GM19455 (cell line): ENCODE measurements around the gene GOLT1A.

Experiments used
- ATAC-seq: cut with Tn5 transposase; IDR thresholded peaks from one replicate; pipeline ENCODE4 v1.9.1; 2021; ENCODE audit not compliant: unreplicated experiment

Gene GOLT1A

GRCh38 chr1:204221271-204221670 is 7.5 kb upstream of the GOLT1A start:
- no peak for ATAC-seq

GRCh38 chr1:204219971-204220616 is 6.3 kb upstream of the GOLT1A start:
- ATAC-seq: no peak

GRCh38 chr1:204218552-204218951 is 4.8 kb upstream of the GOLT1A start:
- no peak for ATAC-seq

GRCh38 chr1:204217648-204218000 is 3.8 kb upstream of the GOLT1A start:
- no peak for ATAC-seq

- no peak for ATAC-seq
Measured at GRCh38 chr1:204216880-204217647, 3.3 kb upstream of the GOLT1A start.

GRCh38 chr1:204216236-204216635 is 2.4 kb upstream of the GOLT1A start:
- no peak for ATAC-seq

- no peak for ATAC-seq
Measured at GRCh38 chr1:204212715-204213114, 1.1 kb downstream of the GOLT1A start.

GRCh38 chr1:204211046-204211445 is 2.7 kb downstream of the GOLT1A start:
- no peak for ATAC-seq

GRCh38 chr1:204207136-204207616 is 6.6 kb downstream of the GOLT1A start:
- ATAC-seq: no peak

GRCh38 chr1:204206121-204206520 is 7.7 kb downstream of the GOLT1A start:
- ATAC-seq: no peak

- ATAC-seq: no peak
Measured at GRCh38 chr1:204205486-204205885, 8.3 kb downstream of the GOLT1A start.

GRCh38 chr1:204204944-204205343 is 8.8 kb downstream of the GOLT1A start:
- no peak for ATAC-seq

GRCh38 chr1:204203206-204203767 is 10.5 kb downstream of the GOLT1A start:
- no peak for ATAC-seq

GRCh38 chr1:204202481-204202880 is 11.3 kb downstream of the GOLT1A start:
- ATAC-seq: no peak

- ATAC-seq: no peak
Measured at GRCh38 chr1:204201348-204202040, 12.3 kb downstream of the GOLT1A start.

- ATAC-seq: no peak
Measured at GRCh38 chr1:204199579-204199978, 14.2 kb downstream of the GOLT1A start.

GRCh38 chr1:204198348-204199340 is 15.1 kb downstream of the GOLT1A start:
- no peak for ATAC-seq

- ATAC-seq: no peak
Measured at GRCh38 chr1:204197068-204197467, 16.7 kb downstream of the GOLT1A start.

- no peak for ATAC-seq
Measured at GRCh38 chr1:204196068-204196795, 17.6 kb downstream of the GOLT1A start, which contains the start of gene KISS1. Gene KISS1, minus strand, starts transcription at chr1:204196491. Its CDS starts 3,615 bp downstream, at chr1:204192876.

GRCh38 chr1:204194771-204195170 is 19.0 kb downstream of the GOLT1A start:
- ATAC-seq: no peak
